HCT116 (cell line): ENCODE data around the gene LLGL2. TPM values are rescaled to one million over a fixed set of nuclear protein-coding genes. Genes with fewer than 3 reads are reported as not detected.

ENCODE experiments used
- ATAC-seq: fragments of 200-7000 bp; cut with Tn5 transposase; 2 replicates; pipeline ENCODE4 v1.9.1; 2020; ENCODE audit warnings: mild to moderate bottlenecking, moderate library complexity
- BruUV-seq: library from RNA; stranded (reverse); fragments of 400-500 nt; replicated peaks from 2 replicates; lab custom pipeline; 2021; lab: Mats Ljungman, UMichigan
- CTCF ChIA-PET: fragments of 300-600 bp; sonication (Branson Sonifier 250); formaldehyde crosslinking; loops from one replicate; lab custom pipeline; 2021; ENCODE audit warnings: antibody characterized with exemption; lab: Charles Lee
- POLR2A ChIA-PET: fragments of 300-600, 350-600 bp; sonication (Branson Sonifier 250); formaldehyde crosslinking; loops from one replicate; lab custom pipeline; 2021; ENCODE audit warnings: antibody characterized with exemption; lab: Charles Lee
- RAD21 ChIA-PET, 2 experiments: fragments of 300-600 bp; sonication (Branson Sonifier 250); formaldehyde crosslinking; loops; one replicate each; lab custom pipeline; 2023; ENCODE audit warnings: low total read pairs in 2 of 2; ENCODE audit not compliant: uncharacterized antibody in 2 of 2, unreplicated experiment in 2 of 2, low non-redundant PET in 1 of 2; lab: Charles Lee
- DNase-seq: peaks from one replicate; pipeline ENCODE4 v3.0.0-alpha.2; 2010; ENCODE audit warnings: low read depth, low spot score
- H2AFZ ChIP-seq: fragments of 200-600 bp; shearing (Covaris generic), sonication (generic); 2 replicates; pipeline ENCODE4 v1.6.1; 2017; ENCODE audit warnings: low read depth, mixed run types, mixed read lengths, antibody characterized with exemption, low read length; ENCODE audit not compliant: poor library complexity, severe bottlenecking
- H3K27ac ChIP-seq: 2 replicates; pipeline ENCODE4 v1.5.1; 2012; ENCODE audit warnings: low read depth, low read length
- H3K27me3 ChIP-seq: fragments of 200-600 bp; sonication (generic); 2 replicates; pipeline ENCODE4 v1.6.1; 2016; ENCODE audit warnings: mixed run types, low read length, mixed read lengths; ENCODE audit not compliant: insufficient read depth
- H3K36me3 ChIP-seq, 2 experiments: fragments of 200-500 bp in 1 of 2; fragments of 200-600 bp in 1 of 2; sonication (Bioruptor generic) in 1 of 2; sonication (generic) in 1 of 2; 2 replicates each; pipeline versions ENCODE4 v1.5.1 to v1.6.1; 2014 to 2016; ENCODE audit warnings: low read length in 2 of 2, inconsistent platforms in 1 of 2, mixed read lengths in 1 of 2, mixed run types in 1 of 2; ENCODE audit not compliant: insufficient read depth in 2 of 2, control insufficient read depth in 1 of 2
- H3K4me1 ChIP-seq, 2 experiments: fragments of 200-600 bp in 1 of 2; sonication (generic) in 1 of 2; 2 replicates each; pipeline versions ENCODE4 v1.5.1 to v1.6.1; 2012 to 2017; ENCODE audit warnings: low read length in 2 of 2, inconsistent platforms in 1 of 2, mild to moderate bottlenecking in 1 of 2, mixed read lengths in 1 of 2, mixed run types in 1 of 2, moderate library complexity in 1 of 2; ENCODE audit not compliant: insufficient read depth in 2 of 2, control insufficient read depth in 1 of 2
- H3K4me2 ChIP-seq: fragments of 200-600 bp; sonication (generic); 2 replicates; pipeline ENCODE4 v1.6.1; 2017; ENCODE audit warnings: mixed run types, low read length, mixed read lengths
- H3K4me3 ChIP-seq, 2 experiments: fragments of 200-600 bp in 1 of 2; sonication (generic) in 1 of 2; replicated peaks in 1 of 2; 2 replicates each; pipeline ENCODE4 v1.5.1; 2011 to 2016; ENCODE audit warnings: low read length in 2 of 2, control low read depth in 1 of 2, low read depth in 1 of 2, mild to moderate bottlenecking in 1 of 2, mixed read lengths in 1 of 2, mixed run types in 1 of 2
- H3K79me2 ChIP-seq: fragments of 200-600 bp; sonication (generic); 2 replicates; pipeline ENCODE4 v1.6.1; 2017; ENCODE audit warnings: mild to moderate bottlenecking, mixed run types, low read length, moderate library complexity, mixed read lengths; ENCODE audit not compliant: insufficient read depth
- H3K9ac ChIP-seq: fragments of 200-600 bp; sonication (generic); 2 replicates; pipeline ENCODE4 v1.6.1; 2016; ENCODE audit warnings: low read length, mixed read lengths
- H3K9me2 ChIP-seq: fragments of 200-600 bp; sonication (generic), shearing (Covaris generic); 2 replicates; pipeline ENCODE4 v1.6.1; 2017; ENCODE audit warnings: mixed run types, mild to moderate bottlenecking, moderate library complexity; ENCODE audit not compliant: insufficient read depth
- H3K9me3 ChIP-seq, 2 experiments: fragments of 200-500 bp in 1 of 2; fragments of 200-600 bp in 1 of 2; sonication (Bioruptor generic) in 1 of 2; sonication (generic) in 1 of 2; 2 replicates each; pipeline ENCODE4 v1.6.1; 2014 to 2017; ENCODE audit warnings: low read length in 2 of 2, mixed read lengths in 2 of 2, inconsistent platforms in 1 of 2, low read depth in 1 of 2, mild to moderate bottlenecking in 1 of 2, mixed run types in 1 of 2, moderate library complexity in 1 of 2; ENCODE audit not compliant: control insufficient read depth in 1 of 2, insufficient read depth in 1 of 2
- H4K20me1 ChIP-seq: fragments of 200-600 bp; sonication (generic), shearing (Covaris generic); 2 replicates; pipeline ENCODE4 v1.6.1; 2017; ENCODE audit warnings: mixed run types, mild to moderate bottlenecking, moderate library complexity; ENCODE audit not compliant: insufficient read depth
- CBX3 ChIP-seq: IDR thresholded peaks from 2 replicates; pipeline ENCODE4 v1.6.1; 2012; ENCODE audit warnings: low read depth
- CEBPB ChIP-seq: IDR thresholded peaks from 2 replicates; pipeline ENCODE4 v1.6.1; 2012; ENCODE audit warnings: low read depth
- EZH2 ChIP-seq: fragments of 200-600 bp; sonication (generic); IDR thresholded peaks from 2 replicates; pipeline ENCODE4 v1.6.1; 2017; ENCODE audit warnings: antibody characterized with exemption, mixed run types
- EZH2phosphoT487 ChIP-seq: fragments of 200-600 bp; IDR thresholded peaks from 2 replicates; pipeline ENCODE4 v1.6.1; 2018; ENCODE audit warnings: antibody characterized with exemption, borderline replicate concordance
- FOSL1 ChIP-seq: IDR thresholded peaks from 2 replicates; pipeline ENCODE4 v1.6.1; 2012; ENCODE audit warnings: low read depth
- JUND ChIP-seq: IDR thresholded peaks from 2 replicates; pipeline ENCODE4 v1.6.1; 2012
- POLR2A ChIP-seq: IDR thresholded peaks from 2 replicates; pipeline ENCODE4 v1.7.0; 2011; ENCODE audit warnings: borderline replicate concordance; ENCODE audit not compliant: insufficient read depth, insufficient read length; ENCODE audit errors: extremely low read depth
- RAD21 ChIP-seq: IDR thresholded peaks from 2 replicates; pipeline ENCODE4 v1.6.1; 2012; ENCODE audit warnings: low read depth, mild to moderate bottlenecking
- SIN3A ChIP-seq: IDR thresholded peaks from 2 replicates; pipeline ENCODE4 v1.6.1; 2012; ENCODE audit warnings: low read depth
- SRF ChIP-seq: IDR thresholded peaks from 2 replicates; pipeline ENCODE4 v1.6.1; 2012; ENCODE audit warnings: low read depth
- ZFX ChIP-seq: fragments of 450-650 bp; IDR thresholded peaks from 2 replicates; pipeline ENCODE4 v1.6.1; 2017
- intact Hi-C: fragments of 100-400 bp; cut with micrococcal nuclease; formaldehyde crosslinking; loops from 2 replicates; pipeline ENCODE4 v1.10.0; 2022
- total RNA-seq: library from RNA; stranded (reverse); gene quantifications from one replicate; pipeline ENCODE4 v1.2.1, GENCODE V29; 2021; ENCODE audit not compliant: unreplicated experiment
- TF ChIP-seq, protein P1 (sequence below), 3 experiments: fragments of 200-600 bp in 1 of 3; sonication (generic) in 1 of 3; IDR thresholded peaks in 2 of 3; conservative IDR thresholded peaks in 1 of 3; 2 replicates each; pipeline ENCODE4 v1.5.1; 2012 to 2017; ENCODE audit warnings: low read depth in 2 of 3, low read length in 2 of 3, antibody characterized with exemption in 1 of 3, borderline replicate concordance in 1 of 3, control low read depth in 1 of 3, mild to moderate bottlenecking in 1 of 3, mixed read lengths in 1 of 3, mixed run types in 1 of 3, moderate library complexity in 1 of 3; ENCODE audit not compliant: insufficient read depth in 1 of 3
- TF ChIP-seq, protein P2 (sequence below): IDR thresholded peaks from 2 replicates; pipeline ENCODE4 v1.6.1; 2012

Gene LLGL2
- total RNA-seq, 1 experiment from 2014 or later = 209 TPM

- Histone ChIP-seq H3K4me2 (no peak overlapping the region), H3K36me3 (peaks cover 0 to 2% of the 10 kb centered on the region in 2 experiments; a peak in 1 of 4 replicates), H3K4me1 (no peaks in the 10 kb centered on the region), H3K27me3 (no peaks in the 10 kb centered on the region), H3K27ac (no peak overlapping the region), H3K79me2 (no peaks in the 10 kb centered on the region), H3K9me2 (no peaks in the 10 kb centered on the region), H3K4me3 (no peak overlapping the region), H2AFZ (no peak overlapping the region), H4K20me1 (no peaks in the 10 kb centered on the region), H3K9me3 (no peaks in the 10 kb centered on the region), H3K9ac (no peak overlapping the region)
- intact Hi-C loops = no loop called here
- no TSS peak for BruUV-seq
- no peak for DNase-seq
- CTCF ChIA-PET = no interaction called here
- RAD21 ChIA-PET = no interaction called here
- POLR2A ChIA-PET = no interaction called here
- no peak for TF ChIP-seq FOSL1
- TF ChIP-seq, protein P1, sequence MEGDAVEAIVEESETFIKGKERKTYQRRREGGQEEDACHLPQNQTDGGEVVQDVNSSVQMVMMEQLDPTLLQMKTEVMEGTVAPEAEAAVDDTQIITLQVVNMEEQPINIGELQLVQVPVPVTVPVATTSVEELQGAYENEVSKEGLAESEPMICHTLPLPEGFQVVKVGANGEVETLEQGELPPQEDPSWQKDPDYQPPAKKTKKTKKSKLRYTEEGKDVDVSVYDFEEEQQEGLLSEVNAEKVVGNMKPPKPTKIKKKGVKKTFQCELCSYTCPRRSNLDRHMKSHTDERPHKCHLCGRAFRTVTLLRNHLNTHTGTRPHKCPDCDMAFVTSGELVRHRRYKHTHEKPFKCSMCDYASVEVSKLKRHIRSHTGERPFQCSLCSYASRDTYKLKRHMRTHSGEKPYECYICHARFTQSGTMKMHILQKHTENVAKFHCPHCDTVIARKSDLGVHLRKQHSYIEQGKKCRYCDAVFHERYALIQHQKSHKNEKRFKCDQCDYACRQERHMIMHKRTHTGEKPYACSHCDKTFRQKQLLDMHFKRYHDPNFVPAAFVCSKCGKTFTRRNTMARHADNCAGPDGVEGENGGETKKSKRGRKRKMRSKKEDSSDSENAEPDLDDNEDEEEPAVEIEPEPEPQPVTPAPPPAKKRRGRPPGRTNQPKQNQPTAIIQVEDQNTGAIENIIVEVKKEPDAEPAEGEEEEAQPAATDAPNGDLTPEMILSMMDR (IDR thresholded peaks at IDR 0.05 in 2 of 3, conservative IDR thresholded peaks at IDR 0.05 in 1 of 3; ENCODE audit: borderline replicate concordance in 1 of 3, insufficient read depth in 1 of 3, low read depth in 2 of 3, low read length in 2 of 3) = no peak
- no peak for TF ChIP-seq CEBPB
- TF ChIP-seq RAD21 = no peak
- no peak for ATAC-seq
These were observed 36.6 kb upstream of the LLGL2 start for GRCh38 chr17:75488693-75489510.

DNA sequence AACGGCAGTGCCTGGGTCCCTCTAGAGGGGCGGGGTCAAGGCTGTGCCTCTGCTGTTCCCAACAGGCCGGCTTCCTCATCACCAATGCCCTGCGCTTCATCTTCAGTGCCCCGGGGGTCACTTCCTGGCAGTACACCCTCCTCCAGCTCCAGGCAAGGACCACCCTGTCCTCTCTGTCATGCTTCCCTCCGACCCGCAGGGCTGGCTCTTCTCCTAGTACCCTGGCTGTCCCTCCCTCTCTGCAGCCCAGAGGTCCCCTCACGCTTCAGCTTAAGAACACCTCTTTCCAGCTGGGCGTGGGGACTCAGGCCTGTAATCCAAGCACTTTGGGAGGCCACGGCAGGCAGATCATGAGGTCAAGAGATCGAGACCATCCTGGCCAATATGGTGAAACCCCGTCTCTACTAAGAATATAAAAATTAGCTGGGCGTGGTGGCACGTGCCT is 36.0 kb upstream of the LLGL2 start:
- ChIA-PET RAD21 (no interaction called here), POLR2A (no interaction called here), CTCF (no interaction called here)
- Histone ChIP-seq H3K79me2 (no peaks in the 10 kb centered on the region), H3K4me3 (no peak overlapping the region), H4K20me1 (no peaks in the 10 kb centered on the region), H3K27me3 (no peaks in the 10 kb centered on the region), H3K9ac (no peak overlapping the region), H3K9me2 (no peaks in the 10 kb centered on the region), H3K4me1 (no peaks in the 10 kb centered on the region), H3K4me2 (no peak overlapping the region), H3K36me3 (peaks cover 0 to 2% of the 10 kb centered on the region in 2 experiments; a peak in 1 of 4 replicates), H2AFZ (no peak overlapping the region), H3K27ac (no peak overlapping the region), H3K9me3 (no peaks in the 10 kb centered on the region)
- no peak for DNase-seq
- ATAC-seq = no peak
- intact Hi-C loops = no loop called here
- no TSS peak for BruUV-seq
- TF ChIP-seq, protein P2, sequence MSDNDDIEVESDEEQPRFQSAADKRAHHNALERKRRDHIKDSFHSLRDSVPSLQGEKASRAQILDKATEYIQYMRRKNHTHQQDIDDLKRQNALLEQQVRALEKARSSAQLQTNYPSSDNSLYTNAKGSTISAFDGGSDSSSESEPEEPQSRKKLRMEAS = no peak
- TF ChIP-seq JUND (no peak), SIN3A (no peak), CBX3 (no peak), ZFX (no peak), SRF (no peak), RAD21 (no peak), POLR2A (no peak), EZH2 (no peak), EZH2phosphoT487 (no peak), CEBPB (no peak)
- TF ChIP-seq, protein P1 (IDR thresholded peaks at IDR 0.05 in 2 of 3, conservative IDR thresholded peaks at IDR 0.05 in 1 of 3; ENCODE audit: borderline replicate concordance in 1 of 3, insufficient read depth in 1 of 3, low read depth in 2 of 3, low read length in 2 of 3) = no peak
